ENCODE measurements around the gene MTERF2. TPM values are rescaled to one million over a fixed set of nuclear protein-coding genes. Genes with fewer than 3 reads are reported as not detected.

Gene MTERF2
- total RNA-seq, 1 experiment from 2014 or later = 10.9 TPM

DNA sequence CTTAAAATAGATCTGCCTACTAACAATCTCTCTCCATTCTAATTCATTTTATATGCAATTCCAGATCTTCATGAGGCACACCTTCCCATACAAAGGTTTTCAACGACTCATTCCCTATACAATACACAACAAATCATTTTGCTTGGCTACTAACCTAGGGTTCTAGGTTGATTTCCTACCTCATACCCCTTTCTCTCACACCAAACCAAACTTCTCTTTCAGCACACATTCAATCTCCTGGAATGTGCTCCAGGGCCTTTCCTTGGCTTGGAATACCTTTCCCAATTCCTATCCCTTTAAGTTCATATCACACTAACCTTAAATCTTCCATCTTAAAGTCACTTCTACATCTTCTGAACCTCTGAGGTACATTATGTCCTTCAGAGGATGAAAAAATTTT is 38.7 kb upstream of the MTERF2 start:
- Histone ChIP-seq H3K4me3 (ENCODE audit: low read depth in 2 of 2, low read length in 2 of 2) (no peak overlapping the region), H3K27me3 (ENCODE audit: control insufficient read depth, insufficient read depth, low read length) (no peaks in the 10 kb centered on the region), H3K9me3 (ENCODE audit: control insufficient read depth, insufficient read depth, low read depth, low read length) (no peaks in the 10 kb centered on the region), H3K27ac (ENCODE audit: low read length) (no peak overlapping the region), H3K36me3 (ENCODE audit: control insufficient read depth, insufficient read depth, low read length) (no peaks in the 10 kb centered on the region; the same call in 1 of the 2 replicates), H3K4me1 (ENCODE audit: control insufficient read depth, insufficient read depth, low read length) (peaks cover 5% of the 10 kb centered on the region; the same call in 1 of the 2 replicates)
- no peak for ATAC-seq
- POLR2A ChIA-PET = no interaction called here
- no TSS peak for BruUV-seq (replicated peaks)
- TF ChIP-seq TCF7L2 (IDR thresholded peaks at IDR 0.05; ENCODE audit: low read depth, low read length) (no peak), POLR2AphosphoS5 (IDR thresholded peaks at IDR 0.05; ENCODE audit: low read depth, low read length) (no peak), SIN3A (IDR thresholded peaks at IDR 0.05; ENCODE audit: borderline replicate concordance, insufficient read depth, low read depth, low read length) (no peak)
- TF ChIP-seq, protein P1, sequence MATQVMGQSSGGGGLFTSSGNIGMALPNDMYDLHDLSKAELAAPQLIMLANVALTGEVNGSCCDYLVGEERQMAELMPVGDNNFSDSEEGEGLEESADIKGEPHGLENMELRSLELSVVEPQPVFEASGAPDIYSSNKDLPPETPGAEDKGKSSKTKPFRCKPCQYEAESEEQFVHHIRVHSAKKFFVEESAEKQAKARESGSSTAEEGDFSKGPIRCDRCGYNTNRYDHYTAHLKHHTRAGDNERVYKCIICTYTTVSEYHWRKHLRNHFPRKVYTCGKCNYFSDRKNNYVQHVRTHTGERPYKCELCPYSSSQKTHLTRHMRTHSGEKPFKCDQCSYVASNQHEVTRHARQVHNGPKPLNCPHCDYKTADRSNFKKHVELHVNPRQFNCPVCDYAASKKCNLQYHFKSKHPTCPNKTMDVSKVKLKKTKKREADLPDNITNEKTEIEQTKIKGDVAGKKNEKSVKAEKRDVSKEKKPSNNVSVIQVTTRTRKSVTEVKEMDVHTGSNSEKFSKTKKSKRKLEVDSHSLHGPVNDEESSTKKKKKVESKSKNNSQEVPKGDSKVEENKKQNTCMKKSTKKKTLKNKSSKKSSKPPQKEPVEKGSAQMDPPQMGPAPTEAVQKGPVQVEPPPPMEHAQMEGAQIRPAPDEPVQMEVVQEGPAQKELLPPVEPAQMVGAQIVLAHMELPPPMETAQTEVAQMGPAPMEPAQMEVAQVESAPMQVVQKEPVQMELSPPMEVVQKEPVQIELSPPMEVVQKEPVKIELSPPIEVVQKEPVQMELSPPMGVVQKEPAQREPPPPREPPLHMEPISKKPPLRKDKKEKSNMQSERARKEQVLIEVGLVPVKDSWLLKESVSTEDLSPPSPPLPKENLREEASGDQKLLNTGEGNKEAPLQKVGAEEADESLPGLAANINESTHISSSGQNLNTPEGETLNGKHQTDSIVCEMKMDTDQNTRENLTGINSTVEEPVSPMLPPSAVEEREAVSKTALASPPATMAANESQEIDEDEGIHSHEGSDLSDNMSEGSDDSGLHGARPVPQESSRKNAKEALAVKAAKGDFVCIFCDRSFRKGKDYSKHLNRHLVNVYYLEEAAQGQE (IDR thresholded peaks at IDR 0.05; ENCODE audit: insufficient read depth in 1 of 2, low read depth in 2 of 2, low read length in 1 of 2) = no peak
- TF ChIP-seq, protein P2, sequence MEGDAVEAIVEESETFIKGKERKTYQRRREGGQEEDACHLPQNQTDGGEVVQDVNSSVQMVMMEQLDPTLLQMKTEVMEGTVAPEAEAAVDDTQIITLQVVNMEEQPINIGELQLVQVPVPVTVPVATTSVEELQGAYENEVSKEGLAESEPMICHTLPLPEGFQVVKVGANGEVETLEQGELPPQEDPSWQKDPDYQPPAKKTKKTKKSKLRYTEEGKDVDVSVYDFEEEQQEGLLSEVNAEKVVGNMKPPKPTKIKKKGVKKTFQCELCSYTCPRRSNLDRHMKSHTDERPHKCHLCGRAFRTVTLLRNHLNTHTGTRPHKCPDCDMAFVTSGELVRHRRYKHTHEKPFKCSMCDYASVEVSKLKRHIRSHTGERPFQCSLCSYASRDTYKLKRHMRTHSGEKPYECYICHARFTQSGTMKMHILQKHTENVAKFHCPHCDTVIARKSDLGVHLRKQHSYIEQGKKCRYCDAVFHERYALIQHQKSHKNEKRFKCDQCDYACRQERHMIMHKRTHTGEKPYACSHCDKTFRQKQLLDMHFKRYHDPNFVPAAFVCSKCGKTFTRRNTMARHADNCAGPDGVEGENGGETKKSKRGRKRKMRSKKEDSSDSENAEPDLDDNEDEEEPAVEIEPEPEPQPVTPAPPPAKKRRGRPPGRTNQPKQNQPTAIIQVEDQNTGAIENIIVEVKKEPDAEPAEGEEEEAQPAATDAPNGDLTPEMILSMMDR (IDR thresholded peaks at IDR 0.05) = no peak
- in situ Hi-C loops (cut with HindIII; ENCODE audit: low pct_unique_long_range_greater_than_20kb, low sequenced_read_pairs) (no loop called here), intact Hi-C loops (cut with micrococcal nuclease; ENCODE audit: unreplicated experiment) (no loop called here)
- DNase-seq (ENCODE audit: low read depth, low spot score) = no peak
- CTCF ChIA-PET = no interaction called here

DNA sequence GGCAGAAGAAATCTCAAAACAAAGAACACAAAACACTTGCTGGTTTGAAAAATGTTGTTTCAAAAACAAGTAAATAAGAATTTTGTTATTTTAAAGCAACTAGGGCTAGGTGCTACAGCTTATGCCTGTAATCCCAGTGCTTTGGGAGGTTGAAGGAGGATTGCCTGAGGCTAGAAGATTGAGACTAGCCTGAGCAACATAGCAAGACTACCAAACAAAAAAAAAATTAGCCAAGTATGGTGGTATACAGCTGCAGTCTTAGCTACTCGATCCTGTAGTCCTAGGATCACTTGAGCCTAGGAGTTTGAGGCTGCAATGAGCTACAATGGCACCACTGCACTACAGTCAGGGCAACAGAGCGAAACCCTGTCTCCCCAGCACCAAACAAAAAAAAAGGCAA is 32.6 kb upstream of the MTERF2 start:
- no peak overlapping the region for H3K27ac ChIP-seq (ENCODE audit: low read length)
- POLR2A ChIA-PET = no interaction called here
- no TSS peak for BruUV-seq (replicated peaks)
- H3K9me3 ChIP-seq (ENCODE audit: control insufficient read depth, insufficient read depth, low read depth, low read length) = no peaks in the 10 kb centered on the region
- TF ChIP-seq TCF7L2 (IDR thresholded peaks at IDR 0.05; ENCODE audit: low read depth, low read length) (no peak), POLR2AphosphoS5 (IDR thresholded peaks at IDR 0.05; ENCODE audit: low read depth, low read length) (no peak), SIN3A (IDR thresholded peaks at IDR 0.05; ENCODE audit: borderline replicate concordance, insufficient read depth, low read depth, low read length) (no peak)
- TF ChIP-seq, protein P1 (IDR thresholded peaks at IDR 0.05; ENCODE audit: insufficient read depth in 1 of 2, low read depth in 2 of 2, low read length in 1 of 2) = no peak
- TF ChIP-seq, protein P2 (IDR thresholded peaks at IDR 0.05) = no peak
- no peak overlapping the region for H3K4me3 ChIP-seq (ENCODE audit: low read depth in 2 of 2, low read length in 2 of 2)
- no peak for DNase-seq (ENCODE audit: low read depth, low spot score)
- CTCF ChIA-PET = no interaction called here
- H3K36me3 ChIP-seq (ENCODE audit: control insufficient read depth, insufficient read depth, low read length) = no peaks in the 10 kb centered on the region
- intact Hi-C loops (cut with micrococcal nuclease; ENCODE audit: unreplicated experiment) (no loop called here), in situ Hi-C loops (cut with HindIII; ENCODE audit: low pct_unique_long_range_greater_than_20kb, low sequenced_read_pairs) (no loop called here)
- no peak for ATAC-seq
- no peaks in the 10 kb centered on the region for H3K27me3 ChIP-seq (ENCODE audit: control insufficient read depth, insufficient read depth, low read length)
- H3K4me1 ChIP-seq (ENCODE audit: control insufficient read depth, insufficient read depth, low read length) = no peaks in the 10 kb centered on the region
